GM12892 (cell line): ENCODE data around the gene SUMO2.
A peak's percentile ranks its signal among the peaks of the same experiment; 100 is the strongest.

ENCODE experiments used
- POLR2A ChIP-seq: IDR thresholded peaks from 2 replicates; pipeline ENCODE4 v1.6.1; 2011; ENCODE audit warnings: low read depth, low read length, control low read depth
- POLR2AphosphoS5 ChIP-seq: IDR thresholded peaks from 2 replicates; pipeline ENCODE4 v1.6.1; 2011; ENCODE audit warnings: low read depth, low read length, control low read depth
- TAF1 ChIP-seq: IDR thresholded peaks from 2 replicates; pipeline ENCODE4 v1.6.1; 2011; ENCODE audit warnings: low read depth, mild to moderate bottlenecking, control low read depth, low read length, borderline replicate concordance

DNA sequence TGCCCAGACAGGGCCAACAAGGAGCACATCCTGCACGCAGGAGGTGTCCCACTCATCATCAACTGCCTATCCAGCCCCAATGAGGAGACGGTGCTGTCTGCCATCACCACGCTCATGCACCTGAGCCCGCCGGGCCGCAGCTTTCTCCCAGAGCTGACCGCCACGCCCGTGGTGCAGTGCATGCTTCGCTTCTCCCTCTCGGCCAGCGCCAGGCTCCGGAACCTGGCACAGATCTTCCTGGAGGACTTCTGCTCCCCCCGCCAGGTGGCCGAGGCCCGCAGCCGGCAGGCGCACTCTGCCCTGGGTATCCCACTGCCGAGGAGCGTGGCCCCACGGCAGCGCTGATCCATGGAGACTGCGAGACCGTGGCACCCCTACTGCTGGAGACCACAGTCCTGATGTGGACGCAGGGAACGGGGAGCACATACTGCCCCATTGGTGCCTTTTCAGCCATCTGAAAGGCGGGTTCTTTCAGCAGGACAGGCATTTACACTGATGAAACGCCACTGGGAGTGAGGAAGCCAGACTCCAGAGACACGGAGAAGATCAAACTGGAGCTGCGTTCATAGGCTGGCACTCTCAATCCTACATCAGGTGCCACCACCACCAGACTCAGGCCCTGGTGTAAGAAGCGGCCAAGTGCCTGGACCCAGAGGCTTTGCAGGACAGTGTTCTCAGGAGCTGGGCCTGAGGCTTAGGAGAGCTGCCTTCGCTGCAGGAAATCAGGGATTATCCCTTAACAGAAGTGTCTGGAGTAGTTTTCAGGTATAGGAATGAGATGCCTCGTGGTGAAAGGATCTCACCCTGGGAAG, 53.9 kb downstream of the SUMO2 start:
- peak; percentile 77 for TF ChIP-seq POLR2AphosphoS5
- peak; percentile 63 for TF ChIP-seq POLR2A
- TF ChIP-seq TAF1 = no peak
